Stomach (tissue), 9 donors: Measurements from ENCODE around the gene STEAP1. TPM values are rescaled to one million over a fixed set of nuclear protein-coding genes. Genes with fewer than 3 reads are reported as not detected.
"Not testable (repeated sequence)": the region's sequence is repeated elsewhere in the genome, so short reads cannot be mapped to it uniquely, and the experiment has no call there.

Source experiments
- DNase-seq, 2 donors: peaks; one replicate each; pipeline versions ENCODE4 v3.0.0 to v3.0.0-alpha.2; 2013 to 2019
- H3K27ac ChIP-seq, 5 donors: fragments of 200-600 bp in 4 of 5; sonication (generic) in 4 of 5; one replicate each; pipeline ENCODE4 v1.5.1; 2013 to 2019; ENCODE audit warnings: mild to moderate bottlenecking in 1 of 5, moderate library complexity in 1 of 5
- H3K27me3 ChIP-seq, 3 donors: fragments of 200-600 bp; sonication (generic); one replicate each; pipeline ENCODE4 v1.5.1; 2017 to 2019; ENCODE audit warnings: mixed run types in 1 of 3
- H3K36me3 ChIP-seq, 4 donors: fragments of 200-600 bp; sonication (generic); 1 replicate in 3 of 4; 2 replicates in 1 of 4; pipeline ENCODE4 v1.5.1; 2016 to 2019
- H3K4me1 ChIP-seq, 4 donors: fragments of 200-600 bp; sonication (generic); one replicate each; pipeline ENCODE4 v1.5.1; 2016 to 2019
- H3K4me3 ChIP-seq, 4 donors: fragments of 200-600 bp; sonication (generic) in 3 of 4; one replicate each; pipeline ENCODE4 v1.5.1; 2016 to 2019; ENCODE audit warnings: mild to moderate bottlenecking in 1 of 4
- H3K9me3 ChIP-seq, 4 donors: fragments of 200-600 bp; sonication (generic); one replicate each; pipeline ENCODE4 v1.5.1; 2016 to 2019
- EP300 ChIP-seq: sonication (generic); formaldehyde crosslinking; IDR thresholded peaks from one replicate; pipeline ENCODE4 v1.6.1; 2017; ENCODE audit warnings: antibody characterized with exemption
- POLR2A ChIP-seq, 4 donors: fragments of 450-650 bp; IDR thresholded peaks; one replicate each; pipeline ENCODE4 v1.6.1; 2016; ENCODE audit warnings: antibody characterized with exemption in 4 of 4, control low read depth in 2 of 4, mild to moderate bottlenecking in 1 of 4, moderate library complexity in 1 of 4
- POLR2AphosphoS5 ChIP-seq, 3 donors: sonication (generic); formaldehyde crosslinking; IDR thresholded peaks; one replicate each; pipeline ENCODE4 v1.6.1; 2016; ENCODE audit warnings: antibody characterized with exemption in 3 of 3
- WGBS, 5 donors: extraction: QIAGEN DNeasy Blood & Tissue Kit in 3 of 5; methylation state at CpG; one replicate each; pipeline versions ENCODE4 v1.1.5 to v1.1.7; 2013 to 2018; 5-methylcytosine and 5-hydroxymethylcytosine counted together
- intact Hi-C: fragments of 100-400 bp; cut with DNase I; formaldehyde crosslinking; loops from one replicate; pipeline ENCODE4 v1.15.1; 2023; ENCODE audit warnings: low total_unique reads
- polyA plus RNA-seq, 3 donors: library from polyadenylated mRNA; stranded (reverse); fragments of 200-250 nt; gene quantifications; one replicate each; pipeline ENCODE4 v1.2.3, GENCODE V29; 2013
- total RNA-seq, 5 donors: library from RNA; depleted of rRNA; stranded (reverse); fragments of >200 nt; gene quantifications; one replicate each; pipeline versions ENCODE4 v1.1.0 to v1.2.3, GENCODE V29; 2014 to 2016
- TF ChIP-seq, protein P1 (sequence below), 7 experiments: fragments of 450-650 bp in 4 of 7; fragments of 200-600 bp in 3 of 7; sonication (generic) in 3 of 7; IDR thresholded peaks; one replicate each; pipeline ENCODE4 v1.5.1; 2016 to 2019; ENCODE audit warnings: antibody characterized with exemption in 7 of 7, control low read depth in 2 of 7, mild to moderate bottlenecking in 1 of 7
- donor health status: healthy with polysubstance abuse.
- donor health status: Bipolar disorder and iron deficiency.
- donor health status: healthy.

The STEAP1 gene
- total and polyA plus RNA-seq, 8 donors, result 1.8 to 9.2 (median 4.6) TPM; not detected in 1

- DNase-seq, result no peak
- Histone ChIP-seq H3K4me1 (peaks cover 0 to 19% (median 0%) of the 10 kb centered on the region in 4 donors), H3K9me3 (no peaks in the 10 kb centered on the region), H3K4me3 (no peak overlapping the region), H3K36me3 (no peaks in the 10 kb centered on the region), H3K27me3 (no peaks in the 10 kb centered on the region), H3K27ac (peak overlapping the region in 1 of 5 donors; percentile 15)
- TF ChIP-seq EP300 (no peak), POLR2A (IDR thresholded peaks at IDR 0.05) (no peak), POLR2AphosphoS5 (IDR thresholded peaks at IDR 0.05) (no peak)
- TF ChIP-seq, protein P1, sequence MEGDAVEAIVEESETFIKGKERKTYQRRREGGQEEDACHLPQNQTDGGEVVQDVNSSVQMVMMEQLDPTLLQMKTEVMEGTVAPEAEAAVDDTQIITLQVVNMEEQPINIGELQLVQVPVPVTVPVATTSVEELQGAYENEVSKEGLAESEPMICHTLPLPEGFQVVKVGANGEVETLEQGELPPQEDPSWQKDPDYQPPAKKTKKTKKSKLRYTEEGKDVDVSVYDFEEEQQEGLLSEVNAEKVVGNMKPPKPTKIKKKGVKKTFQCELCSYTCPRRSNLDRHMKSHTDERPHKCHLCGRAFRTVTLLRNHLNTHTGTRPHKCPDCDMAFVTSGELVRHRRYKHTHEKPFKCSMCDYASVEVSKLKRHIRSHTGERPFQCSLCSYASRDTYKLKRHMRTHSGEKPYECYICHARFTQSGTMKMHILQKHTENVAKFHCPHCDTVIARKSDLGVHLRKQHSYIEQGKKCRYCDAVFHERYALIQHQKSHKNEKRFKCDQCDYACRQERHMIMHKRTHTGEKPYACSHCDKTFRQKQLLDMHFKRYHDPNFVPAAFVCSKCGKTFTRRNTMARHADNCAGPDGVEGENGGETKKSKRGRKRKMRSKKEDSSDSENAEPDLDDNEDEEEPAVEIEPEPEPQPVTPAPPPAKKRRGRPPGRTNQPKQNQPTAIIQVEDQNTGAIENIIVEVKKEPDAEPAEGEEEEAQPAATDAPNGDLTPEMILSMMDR (IDR thresholded peaks at IDR 0.05), result no peak
- intact Hi-C loops, result no loop called here
These were observed 27.2 kb downstream of the STEAP1 start for GRCh38 chr7:90181485-90181884.

GRCh38 chr7:90186290-90186689 is 32.0 kb downstream of the STEAP1 start:
- H3K27ac ChIP-seq, H3K9me3 ChIP-seq, DNase-seq, H3K27me3 ChIP-seq, H3K4me3 ChIP-seq, intact Hi-C loops, H3K36me3 ChIP-seq: not testable (repeated sequence)
- H3K4me1 ChIP-seq, result peaks cover 0 to 14% (median 8%) of the 10 kb centered on the region in 4 donors
- WGBS, 5 donors, result 68 to 91% (median 76%) methylated on average over 4 of the region's 4 CpGs

GRCh38 chr7:90187507-90188050 is 33.3 kb downstream of the STEAP1 start:
- no peaks in the 10 kb centered on the region for H3K36me3 ChIP-seq
- H3K27me3 ChIP-seq, result no peaks in the 10 kb centered on the region
- intact Hi-C loops, result no loop called here
- H3K4me1 ChIP-seq, result peaks cover 0 to 14% (median 8%) of the 10 kb centered on the region in 4 donors
- no peak for DNase-seq
- peak overlapping the region in 1 of 5 donors; percentile 56 for H3K27ac ChIP-seq
- H3K9me3 ChIP-seq, result peaks cover 0 to 4% (median 0%) of the 10 kb centered on the region in 4 donors
- TF ChIP-seq EP300 (no peak), POLR2A (IDR thresholded peaks at IDR 0.05) (no peak), POLR2AphosphoS5 (IDR thresholded peaks at IDR 0.05) (no peak)
- TF ChIP-seq, protein P1 (IDR thresholded peaks at IDR 0.05), result no peak
- no peak overlapping the region for H3K4me3 ChIP-seq

GRCh38 chr7:90188281-90188680 is 34.0 kb downstream of the STEAP1 start:
- peak overlapping the region in 4 of 5 donors; percentile 12 to 61 (median 47) for H3K27ac ChIP-seq
- intact Hi-C loops, result no loop called here

DNA sequence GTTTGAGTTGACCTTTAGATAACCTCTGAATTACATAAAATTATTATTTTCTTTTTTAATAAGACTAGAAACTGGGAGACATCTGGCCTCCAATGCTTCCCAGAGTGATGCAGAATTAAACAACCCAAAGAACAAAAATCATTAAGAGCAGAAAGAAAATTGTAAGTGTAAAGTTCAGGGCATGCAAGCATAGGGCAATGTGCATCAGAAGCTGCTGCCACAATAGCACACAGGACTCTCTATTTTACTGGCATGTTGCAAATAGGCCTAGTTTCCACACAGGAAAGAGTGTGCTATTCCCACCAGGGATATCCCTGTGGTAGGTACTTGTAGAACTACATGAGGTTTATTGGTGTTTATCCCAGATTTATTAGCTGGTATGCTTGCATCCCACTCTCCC is 36.7 kb downstream of the STEAP1 start:
- TF ChIP-seq POLR2A (IDR thresholded peaks at IDR 0.05) (no peak), EP300 (no peak), POLR2AphosphoS5 (IDR thresholded peaks at IDR 0.05) (no peak)
- TF ChIP-seq, protein P1 (IDR thresholded peaks at IDR 0.05), result no peak
- Histone ChIP-seq H3K4me1 (peaks cover 0 to 14% (median 8%) of the 10 kb centered on the region in 4 donors), H3K9me3 (peaks cover 0 to 4% (median 0%) of the 10 kb centered on the region in 4 donors), H3K4me3 (no peak overlapping the region), H3K27me3 (no peaks in the 10 kb centered on the region), H3K36me3 (no peaks in the 10 kb centered on the region), H3K27ac (no peak overlapping the region)
- intact Hi-C loops, result no loop called here
- no peak for DNase-seq

More at GRCh38 chr7:90188281-90188680, 34.0 kb downstream of the STEAP1 start:
- 14 to 30% (median 19%) methylated on average over 2 of the region's 2 CpGs for WGBS, 5 donors
- no peaks in the 10 kb centered on the region for H3K36me3 ChIP-seq
- no peaks in the 10 kb centered on the region for H3K27me3 ChIP-seq
- peak in 1 of 2 donors; percentile 51 for DNase-seq
- TF ChIP-seq POLR2A (IDR thresholded peaks at IDR 0.05) (no peak), POLR2AphosphoS5 (IDR thresholded peaks at IDR 0.05) (peak in 2 of 3 donors; percentile 51 to 55), EP300 (no peak)
- TF ChIP-seq, protein P1 (IDR thresholded peaks at IDR 0.05), result no peak
- peaks cover 0 to 4% (median 0%) of the 10 kb centered on the region in 4 donors for H3K9me3 ChIP-seq
- no peak overlapping the region for H3K4me3 ChIP-seq
- H3K4me1 ChIP-seq, result peaks cover 0 to 14% (median 8%) of the 10 kb centered on the region in 4 donors
